Breast epithelium (tissue), 3 donors: ENCODE measurements around the gene DSG3.

Source experiments
- CTCF ChIP-seq, 3 donors: fragments of 450-650 bp; IDR thresholded peaks; one replicate each; pipeline ENCODE4 v1.5.1; 2016 to 2017; ENCODE audit warnings: antibody characterized with exemption in 3 of 3, mild to moderate bottlenecking in 3 of 3, moderate library complexity in 3 of 3
- POLR2A ChIP-seq: fragments of 450-650 bp; IDR thresholded peaks from one replicate; pipeline ENCODE4 v1.6.1; 2016; ENCODE audit warnings: antibody characterized with exemption, mild to moderate bottlenecking, moderate library complexity

DNA sequence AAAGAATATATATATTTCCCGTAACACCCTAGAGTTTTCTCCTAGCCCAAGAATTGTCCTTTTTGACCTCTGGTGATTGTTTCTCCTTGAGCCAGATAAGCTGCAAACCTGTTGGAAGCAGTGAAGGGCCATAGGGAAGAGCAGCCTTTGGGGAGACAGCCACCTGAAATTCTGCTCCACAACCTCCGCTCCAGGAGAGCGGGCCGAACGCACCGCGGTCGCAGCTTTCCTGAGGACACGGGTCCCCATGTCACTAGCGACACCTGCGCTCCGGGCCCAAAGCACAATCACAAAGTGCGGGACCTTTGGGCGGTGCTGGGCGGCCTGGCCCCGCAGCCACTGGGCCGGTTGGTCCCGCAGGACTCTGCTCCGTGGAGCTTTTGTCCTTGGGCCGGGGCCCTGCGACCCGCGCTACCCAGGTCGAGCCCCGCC lies 49.9 kb downstream of the DSG3 start:
- no peak for TF ChIP-seq POLR2A
- TF ChIP-seq CTCF (IDR thresholded peaks at IDR 0.05), result no peak
